Fibroblast of villous mesenchyme (primary cell): ENCODE measurements around the gene ALPL. TPM values are rescaled to one million over a fixed set of nuclear protein-coding genes. Genes with fewer than 3 reads are reported as not detected.

ENCODE experiments used
- DNase-seq: peaks from one replicate; pipeline ENCODE4 v3.0.0-alpha.2; 2010; ENCODE audit warnings: low read depth
- H3K4me3 ChIP-seq: 2 replicates; pipeline ENCODE4 v1.5.1; 2011; ENCODE audit warnings: low read depth, mild to moderate bottlenecking, low read length
- CTCF ChIP-seq: IDR thresholded peaks from 2 replicates; pipeline ENCODE4 v1.5.1; 2012; ENCODE audit warnings: low read depth, mild to moderate bottlenecking, low read length; ENCODE audit not compliant: insufficient read depth
- total RNA-seq: library from RNA; depleted of rRNA; stranded (reverse); fragments of >200 nt; gene quantifications from 2 replicates; pipeline ENCODE4 v1.2.3, GENCODE V29; 2012

The ALPL gene
- total RNA-seq, 1 donor, result 1.7 TPM

- no peak for TF ChIP-seq CTCF
- no peak overlapping the region for H3K4me3 ChIP-seq
- no peak for DNase-seq
Measured at GRCh38 chr1:21568006-21568746, 59.0 kb downstream of the ALPL start.

DNA sequence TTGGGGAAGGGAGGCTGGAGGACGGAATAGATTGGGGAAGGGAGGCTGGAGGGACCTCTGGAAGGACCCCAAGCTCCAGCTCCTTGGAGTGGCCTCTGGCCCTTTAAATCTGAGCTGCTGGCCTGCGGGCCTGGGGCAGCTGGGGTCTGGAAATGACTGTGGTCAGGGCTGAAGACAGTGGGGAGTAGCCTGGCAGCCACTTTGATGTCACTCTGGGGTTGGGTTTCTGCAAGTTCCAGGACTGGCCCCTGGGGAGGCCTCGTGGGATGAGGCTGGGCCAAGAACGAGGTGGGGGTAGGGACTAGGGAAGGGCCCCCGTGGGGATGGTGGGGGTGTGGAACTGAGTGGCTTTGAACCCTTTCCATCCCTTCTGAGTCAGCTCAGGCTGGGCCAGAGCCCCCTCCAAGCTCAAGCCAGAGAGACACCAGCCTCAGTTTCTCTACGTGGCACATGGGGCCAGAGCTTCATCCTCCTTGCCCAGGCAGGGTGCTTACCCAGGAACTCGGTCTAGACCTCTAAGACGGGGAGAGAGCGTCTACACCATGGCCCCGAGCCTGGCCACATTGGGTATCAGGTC, 59.7 kb downstream of the ALPL start:
- TF ChIP-seq CTCF, result no peak
- no peak overlapping the region for H3K4me3 ChIP-seq
- DNase-seq, result no peak

GRCh38 chr1:21569820-21570527, 60.8 kb downstream of the ALPL start:
- H3K4me3 ChIP-seq, result no peak overlapping the region
- no peak for DNase-seq
- no peak for TF ChIP-seq CTCF

- DNase-seq, result no peak
- H3K4me3 ChIP-seq, result no peak overlapping the region
- no peak for TF ChIP-seq CTCF
Measured at GRCh38 chr1:21570528-21570875, 61.3 kb downstream of the ALPL start.

GRCh38 chr1:21570885-21571284, 61.7 kb downstream of the ALPL start:
- TF ChIP-seq CTCF, result no peak
- no peak for DNase-seq

DNA sequence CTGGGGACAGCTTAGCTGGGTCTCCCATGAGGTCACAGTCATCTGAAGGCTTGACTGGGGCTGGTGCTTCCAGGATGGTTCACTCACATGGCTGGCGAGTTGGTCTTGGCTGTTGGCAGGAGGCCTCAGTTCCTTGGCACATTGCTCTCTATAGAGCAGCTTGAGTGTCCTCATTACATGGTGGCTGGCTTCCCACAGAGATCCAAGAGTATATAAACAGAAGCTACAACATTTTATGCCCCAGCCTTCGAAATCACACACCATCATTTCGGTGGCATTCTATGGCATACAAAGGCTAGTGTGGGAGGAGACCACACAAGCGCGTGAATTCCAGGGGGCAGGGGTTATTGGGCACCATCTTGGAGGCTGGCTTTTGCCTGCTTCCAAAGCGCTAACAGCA, 63.0 kb downstream of the ALPL start:
- DNase-seq, result no peak
- TF ChIP-seq CTCF, result no peak
- H3K4me3 ChIP-seq, result no peak overlapping the region

More at GRCh38 chr1:21570885-21571284, 61.7 kb downstream of the ALPL start:
- no peak overlapping the region for H3K4me3 ChIP-seq
